Activated T-helper 1 cell treated with Interleukin-2 at 50 U/mL for 16 hours (primary cell): Measurements from ENCODE around the gene CERS1.
"Not testable (repeated sequence)": the region's sequence is repeated elsewhere in the genome, so short reads cannot be mapped to it uniquely, and the experiment has no call there.

Source experiments
- DNase-seq: peaks from one replicate; pipeline ENCODE4 v3.0.0-alpha.2; 2020; ENCODE audit warnings: low read depth

CERS1 gene

GRCh38 chr19:18919086-18919899 is 23.3 kb upstream of the CERS1 start, which contains the start of the genes COPE and DDX49:
TSS of gene COPE (minus strand) at chr19:18919387. CDS start at chr19:18919348, 39 bp downstream.
TSS of gene DDX49 (plus strand) at chr19:18919715. CDS start at chr19:18919742, 27 bp downstream.
- peak; percentile 96 for DNase-seq

GRCh38 chr19:18917593-18917992 is 21.6 kb upstream of the CERS1 start:
- DNase-seq = not testable (repeated sequence)

- no peak for DNase-seq
Observed at GRCh38 chr19:18915639-18916038, 19.7 kb upstream of the CERS1 start.

GRCh38 chr19:18913466-18913865 is 17.5 kb upstream of the CERS1 start:
- DNase-seq = no peak

GRCh38 chr19:18912933-18913332 is 17.0 kb upstream of the CERS1 start:
- DNase-seq = no peak

- no peak for DNase-seq
Observed at GRCh38 chr19:18910801-18911436, 15.0 kb upstream of the CERS1 start.

GRCh38 chr19:18910010-18910409 is 14.1 kb upstream of the CERS1 start:
- DNase-seq = no peak

- DNase-seq = no peak
Observed at GRCh38 chr19:18908917-18909619, 13.1 kb upstream of the CERS1 start.

- DNase-seq = no peak
Observed at GRCh38 chr19:18906605-18907519, 10.9 kb upstream of the CERS1 start.

- no peak for DNase-seq
Observed at GRCh38 chr19:18905513-18906236, 9.7 kb upstream of the CERS1 start.

GRCh38 chr19:18905058-18905456 is 9.1 kb upstream of the CERS1 start:
- no peak for DNase-seq

- DNase-seq = no peak
Observed at GRCh38 chr19:18904334-18905057, 8.5 kb upstream of the CERS1 start.

GRCh38 chr19:18903156-18904037 is 7.4 kb upstream of the CERS1 start:
- DNase-seq = no peak

GRCh38 chr19:18902519-18902918 is 6.6 kb upstream of the CERS1 start:
- not testable (repeated sequence) for DNase-seq

GRCh38 chr19:18901491-18901890 is 5.5 kb upstream of the CERS1 start:
- DNase-seq = no peak

GRCh38 chr19:18900700-18901481 is 4.9 kb upstream of the CERS1 start:
- DNase-seq = no peak

- no peak for DNase-seq
Observed at GRCh38 chr19:18899624-18900560, 3.9 kb upstream of the CERS1 start.
